ENCODE measurements around the gene PMP22. TPM values are rescaled to one million over a fixed set of nuclear protein-coding genes. Genes with fewer than 3 reads are reported as not detected.

Gene PMP22
- total RNA-seq, 2 experiments from 2014 or later, result not detected

DNA sequence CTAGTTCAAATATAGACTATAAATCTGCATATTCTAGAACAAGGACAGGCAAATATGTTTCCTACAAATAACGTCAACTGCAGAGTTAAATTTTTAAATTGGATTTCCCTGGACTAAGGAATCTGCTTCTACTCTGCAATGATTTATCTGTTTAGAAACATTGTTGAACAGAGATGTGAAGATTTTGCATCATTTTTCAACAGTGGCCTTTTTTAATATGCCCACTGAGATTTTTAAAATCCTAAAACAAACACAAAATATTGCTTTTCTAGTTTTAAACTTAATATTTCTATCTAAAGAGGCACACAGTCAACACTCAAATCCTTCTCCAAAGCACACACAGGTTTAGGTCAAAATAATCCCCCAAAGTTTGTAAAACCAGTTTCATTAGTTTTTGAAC, 23.7 kb upstream of the PMP22 start:
- Mint-ChIP-seq H3K4me3 (no peak overlapping the region), H3K27me3 (peaks cover 44% of the 10 kb centered on the region), H3K4me1 (no peaks in the 10 kb centered on the region), H3K9me3 (ENCODE audit: low read depth) (no peaks in the 10 kb centered on the region), H3K36me3 (no peaks in the 10 kb centered on the region), H3K27ac (no peak overlapping the region)
- CTCF ChIA-PET, result no interaction called here
- ATAC-seq (no peak), DNase-seq (no peak)

DNA sequence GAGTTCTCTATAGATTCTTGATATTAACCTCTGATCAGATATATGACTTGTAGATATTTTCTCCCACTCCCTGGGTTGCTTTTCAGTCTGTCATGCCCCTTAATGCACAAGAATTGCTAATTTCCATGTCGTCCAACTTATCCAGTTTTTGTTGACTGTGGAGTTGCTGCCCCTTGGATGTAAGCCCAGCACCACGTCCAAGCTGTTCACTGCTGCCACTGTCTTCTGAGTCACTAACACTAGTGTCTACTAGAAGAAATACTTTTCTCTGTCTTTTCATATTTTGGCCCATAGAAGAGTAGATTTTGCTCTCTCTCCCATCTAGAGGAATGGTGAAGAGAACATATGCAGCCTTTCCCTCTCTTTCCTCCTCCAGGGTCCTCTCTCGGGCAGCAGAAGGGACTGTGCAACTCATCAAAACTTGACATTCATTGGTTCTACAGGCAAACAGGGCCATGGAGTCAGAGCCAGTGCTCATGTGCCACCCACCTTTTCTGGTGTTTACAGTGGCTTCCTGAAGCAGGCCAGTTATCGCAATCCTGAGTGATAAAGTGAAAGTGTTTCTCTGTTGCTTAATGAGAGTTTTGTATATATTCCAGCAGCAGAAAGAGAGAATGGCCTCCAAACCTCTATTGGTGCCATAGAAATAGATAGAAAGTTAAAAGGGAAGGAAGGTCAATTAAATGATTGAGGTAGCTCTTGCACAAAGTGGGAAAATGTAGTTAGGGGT, 22.6 kb upstream of the PMP22 start:
- Mint-ChIP-seq H3K9me3 (ENCODE audit: low read depth) (peaks cover 1% of the 10 kb centered on the region), H3K4me1 (no peaks in the 10 kb centered on the region), H3K36me3 (no peaks in the 10 kb centered on the region), H3K27ac (no peak overlapping the region), H3K4me3 (no peak overlapping the region), H3K27me3 (peaks cover 47% of the 10 kb centered on the region)
- no peak for DNase-seq
- no peak for ATAC-seq
- CTCF ChIA-PET, result no interaction called here

DNA sequence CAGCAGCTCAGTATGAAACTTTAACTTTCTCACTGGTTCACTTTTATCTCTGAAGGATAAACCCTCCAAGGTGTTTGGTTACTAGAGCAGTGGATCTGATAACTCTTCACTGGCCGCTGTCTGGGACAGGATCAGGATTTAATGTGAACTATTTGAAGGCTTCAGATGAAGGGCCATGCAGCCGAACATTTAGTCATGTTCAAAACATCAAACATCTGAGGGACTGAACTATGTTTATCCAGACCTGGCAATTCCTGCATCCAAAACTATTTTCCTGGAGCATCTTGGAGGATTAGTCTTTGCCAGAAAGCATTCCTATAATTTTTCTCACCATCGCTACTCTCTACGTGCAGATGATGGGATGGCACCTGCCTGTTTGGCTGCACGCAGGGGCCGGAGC, 20.3 kb upstream of the PMP22 start:
- Mint-ChIP-seq H3K9me3 (ENCODE audit: low read depth) (peaks cover 3% of the 10 kb centered on the region), H3K27me3 (peaks cover 55% of the 10 kb centered on the region), H3K36me3 (no peaks in the 10 kb centered on the region), H3K4me1 (no peaks in the 10 kb centered on the region), H3K27ac (no peak overlapping the region), H3K4me3 (no peak overlapping the region)
- CTCF ChIA-PET, result no interaction called here
- DNase-seq, result no peak
- no peak for ATAC-seq

DNA sequence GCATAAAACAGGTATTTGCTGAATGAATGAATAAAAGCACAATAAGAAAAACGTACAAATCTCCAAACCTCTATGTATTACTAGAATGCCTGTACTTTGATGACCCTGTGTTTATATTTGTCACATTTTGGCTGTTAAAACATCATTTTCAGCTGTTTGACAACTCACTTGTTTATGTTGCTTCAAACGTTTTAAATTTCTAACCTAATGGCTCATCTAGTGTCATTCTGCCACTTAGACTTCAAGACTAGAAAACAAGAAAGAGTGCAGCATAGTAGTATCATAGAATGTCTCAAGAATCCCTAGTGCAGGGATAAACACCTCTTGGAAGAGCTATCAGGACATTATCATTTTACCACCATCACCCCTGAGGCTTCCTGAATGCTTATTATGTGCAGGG, 19.4 kb upstream of the PMP22 start:
- ATAC-seq (no peak), DNase-seq (no peak)
- H3K36me3 Mint-ChIP-seq, result no peaks in the 10 kb centered on the region
- CTCF ChIA-PET, result no interaction called here
- peaks cover 57% of the 10 kb centered on the region for H3K27me3 Mint-ChIP-seq
- H3K9me3 Mint-ChIP-seq (ENCODE audit: low read depth), result peaks cover 3% of the 10 kb centered on the region
- no peak overlapping the region for H3K27ac Mint-ChIP-seq
- no peak overlapping the region for H3K4me3 Mint-ChIP-seq
- H3K4me1 Mint-ChIP-seq, result no peaks in the 10 kb centered on the region

DNA sequence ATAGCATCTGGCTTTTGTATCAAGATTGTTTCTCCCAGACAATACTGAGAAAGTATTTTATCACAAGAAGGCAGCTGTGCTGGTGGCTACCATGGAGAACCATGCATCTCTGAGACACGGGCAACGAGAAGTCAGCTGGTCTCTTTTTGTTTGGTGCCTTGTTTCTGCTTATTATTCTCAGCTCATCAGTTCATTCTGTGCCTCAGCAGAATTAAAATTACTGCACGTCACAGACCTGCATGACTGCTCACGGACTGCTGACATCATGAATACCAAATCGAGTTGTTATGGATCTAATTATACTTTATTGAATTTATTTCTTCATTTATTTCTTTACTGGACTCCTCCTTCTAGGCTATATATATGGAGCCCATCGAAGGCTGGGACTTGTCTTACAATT, 19.0 kb upstream of the PMP22 start:
- no peaks in the 10 kb centered on the region for H3K36me3 Mint-ChIP-seq
- H3K4me1 Mint-ChIP-seq, result no peaks in the 10 kb centered on the region
- peaks cover 3% of the 10 kb centered on the region for H3K9me3 Mint-ChIP-seq (ENCODE audit: low read depth)
- CTCF ChIA-PET, result no interaction called here
- H3K4me3 Mint-ChIP-seq, result no peak overlapping the region
- no peak overlapping the region for H3K27ac Mint-ChIP-seq
- peaks cover 61% of the 10 kb centered on the region for H3K27me3 Mint-ChIP-seq
- DNase-seq (no peak), ATAC-seq (no peak)

DNA sequence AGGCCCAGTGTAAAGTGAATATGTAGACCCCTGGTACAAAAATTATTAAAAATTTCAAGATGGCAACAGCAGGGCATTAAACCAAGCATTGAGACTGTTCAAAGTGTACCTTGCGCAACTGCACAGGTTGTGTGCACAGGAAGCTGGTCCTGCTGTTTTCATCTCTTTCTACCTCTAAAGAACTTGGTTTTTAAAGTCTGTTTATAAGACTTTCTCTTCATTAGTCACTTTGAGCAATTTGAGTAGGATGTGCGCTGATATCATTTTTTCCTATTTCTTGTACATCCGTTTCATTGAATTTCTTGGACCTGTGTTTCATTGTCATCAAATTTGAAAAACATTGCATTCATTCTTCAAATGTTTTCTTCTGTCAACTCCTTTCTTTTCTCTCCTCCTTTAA, 16.8 kb upstream of the PMP22 start:
- Mint-ChIP-seq H3K27me3 (peaks cover 54% of the 10 kb centered on the region), H3K9me3 (ENCODE audit: low read depth) (peaks cover 3% of the 10 kb centered on the region), H3K27ac (no peak overlapping the region), H3K4me3 (no peak overlapping the region), H3K4me1 (no peaks in the 10 kb centered on the region), H3K36me3 (no peaks in the 10 kb centered on the region)
- DNase-seq (no peak), ATAC-seq (no peak)
- CTCF ChIA-PET, result no interaction called here

DNA sequence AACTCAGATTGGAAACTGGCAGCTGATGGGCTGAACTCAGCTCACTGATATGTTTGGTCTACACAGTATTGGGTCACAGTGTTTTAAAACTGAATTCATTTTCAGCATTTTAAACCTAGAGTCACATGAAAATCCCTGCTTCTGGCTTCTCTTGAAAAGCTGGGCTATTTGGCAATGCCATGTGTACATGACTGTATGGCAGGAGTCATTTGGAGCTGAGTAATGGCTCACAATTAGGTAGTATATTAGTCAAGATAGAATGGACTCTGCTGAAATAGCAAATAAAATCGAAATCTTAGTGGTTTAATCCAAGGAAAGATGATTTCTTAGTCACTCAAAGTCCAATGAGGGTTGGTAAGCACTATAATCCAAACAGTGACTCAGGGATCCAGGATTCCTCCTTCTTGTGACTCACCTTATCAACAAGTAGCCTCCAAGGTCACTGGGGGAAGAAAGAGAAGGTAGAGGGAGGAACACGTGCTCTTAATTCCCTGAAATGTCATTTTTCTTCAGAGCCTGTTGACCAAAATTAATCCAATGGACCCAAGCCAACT, 13.9 kb upstream of the PMP22 start:
- H3K27me3 Mint-ChIP-seq, result peaks cover 52% of the 10 kb centered on the region
- peaks cover 3% of the 10 kb centered on the region for H3K36me3 Mint-ChIP-seq
- H3K9me3 Mint-ChIP-seq (ENCODE audit: low read depth), result peaks cover 15% of the 10 kb centered on the region
- CTCF ChIA-PET, result no interaction called here
- no peak overlapping the region for H3K27ac Mint-ChIP-seq
- ATAC-seq, result no peak
- H3K4me1 Mint-ChIP-seq, result no peaks in the 10 kb centered on the region
- no peak overlapping the region for H3K4me3 Mint-ChIP-seq
- no peak for DNase-seq

DNA sequence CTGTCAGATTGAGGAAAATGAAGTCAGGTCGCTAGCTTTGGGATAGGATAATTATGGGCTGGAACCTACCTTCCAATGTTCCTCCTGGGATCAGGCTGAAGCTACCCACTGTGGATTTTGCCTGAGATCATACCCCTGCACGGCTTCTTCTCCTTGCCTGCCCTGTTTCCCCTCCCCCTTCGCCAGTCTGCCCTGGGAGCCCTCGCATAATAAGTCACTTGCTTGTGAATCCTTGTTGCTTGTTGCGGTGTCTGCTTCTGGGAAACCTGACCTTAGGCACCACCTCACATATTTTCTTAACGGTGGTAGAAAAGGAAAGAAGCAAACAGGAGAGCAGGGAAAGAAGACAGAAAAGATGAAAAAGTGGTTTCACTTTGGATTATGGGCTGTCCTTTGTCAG, 13.3 kb upstream of the PMP22 start:
- Mint-ChIP-seq H3K9me3 (ENCODE audit: low read depth) (peaks cover 15% of the 10 kb centered on the region), H3K4me1 (no peaks in the 10 kb centered on the region), H3K27me3 (peaks cover 52% of the 10 kb centered on the region), H3K36me3 (peaks cover 3% of the 10 kb centered on the region), H3K4me3 (no peak overlapping the region), H3K27ac (no peak overlapping the region)
- CTCF ChIA-PET, result no interaction called here
- ATAC-seq (no peak), DNase-seq (no peak)

DNA sequence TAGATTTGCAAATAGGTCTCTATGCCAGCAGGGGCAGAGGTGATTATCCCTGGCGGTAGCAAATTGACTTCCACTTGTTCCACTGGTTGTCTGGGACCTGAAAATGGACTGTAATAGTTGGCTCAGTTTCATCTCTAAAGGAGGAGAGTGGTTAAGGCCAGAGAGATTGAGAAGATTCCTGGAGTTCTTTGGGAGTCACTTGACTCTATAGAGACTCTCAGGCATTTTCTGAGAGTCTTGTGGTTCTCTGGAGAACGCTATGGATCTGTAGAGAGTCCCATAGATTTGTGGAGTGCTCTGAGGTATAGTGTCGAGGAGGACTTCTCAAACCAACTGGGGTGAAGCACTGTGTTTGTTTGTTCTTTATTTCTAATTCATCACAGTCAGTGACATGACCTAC, 8.9 kb upstream of the PMP22 start:
- H3K9me3 Mint-ChIP-seq (ENCODE audit: low read depth), result peaks cover 11% of the 10 kb centered on the region
- H3K4me3 Mint-ChIP-seq, result no peak overlapping the region
- ATAC-seq, result no peak
- CTCF ChIA-PET, result interaction anchor here (1.0 kb wide), 1 partner anchor 13 kb away, joined by 3 read pairs; no protein-coding TSS in a partner anchor
- peaks cover 3% of the 10 kb centered on the region for H3K36me3 Mint-ChIP-seq
- no peak overlapping the region for H3K27ac Mint-ChIP-seq
- no peak for DNase-seq
- peaks cover 33% of the 10 kb centered on the region for H3K27me3 Mint-ChIP-seq
- H3K4me1 Mint-ChIP-seq, result peaks cover 14% of the 10 kb centered on the region

DNA sequence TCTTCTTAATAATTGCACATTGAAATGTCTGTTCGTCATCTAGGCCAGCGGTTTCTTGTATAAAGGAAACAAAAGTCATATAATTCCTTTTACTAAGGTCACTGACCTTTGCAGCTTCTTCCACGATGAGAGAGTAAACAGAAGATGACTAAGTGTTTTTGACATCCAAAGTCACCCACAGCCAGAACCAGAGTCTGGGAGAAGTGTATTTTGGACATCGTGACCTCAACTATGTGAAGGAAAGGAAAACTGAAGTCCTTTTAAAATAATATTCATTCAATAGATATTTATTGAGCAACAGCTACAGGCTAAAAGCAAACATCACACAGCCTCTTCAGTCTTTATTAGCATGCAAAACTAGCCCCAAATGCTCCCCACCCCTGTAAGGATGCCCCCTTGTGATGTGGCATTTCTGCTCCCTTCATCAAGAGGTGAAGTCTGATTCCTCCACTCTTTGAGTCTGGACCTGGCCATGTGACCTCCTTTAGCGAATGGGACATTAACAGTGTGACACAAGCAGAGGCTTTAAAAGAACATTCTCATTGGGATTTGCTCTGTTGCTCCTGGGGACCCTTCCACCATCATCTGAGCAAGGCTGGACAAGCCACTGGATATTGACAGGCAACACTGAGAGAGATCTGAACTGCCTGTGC, 8.1 kb upstream of the PMP22 start:
- CTCF ChIA-PET, result interaction anchor here (1.1 to 1.3 kb wide), 2 partner anchors 10 to 15 kb away, joined by 3 read pairs; no protein-coding TSS in a partner anchor
- no peak for ATAC-seq
- Mint-ChIP-seq H3K9me3 (ENCODE audit: low read depth) (peaks cover 11% of the 10 kb centered on the region), H3K27ac (no peak overlapping the region), H3K4me3 (no peak overlapping the region), H3K27me3 (peaks cover 27% of the 10 kb centered on the region), H3K4me1 (peaks cover 14% of the 10 kb centered on the region), H3K36me3 (peaks cover 3% of the 10 kb centered on the region)
- no peak for DNase-seq

DNA sequence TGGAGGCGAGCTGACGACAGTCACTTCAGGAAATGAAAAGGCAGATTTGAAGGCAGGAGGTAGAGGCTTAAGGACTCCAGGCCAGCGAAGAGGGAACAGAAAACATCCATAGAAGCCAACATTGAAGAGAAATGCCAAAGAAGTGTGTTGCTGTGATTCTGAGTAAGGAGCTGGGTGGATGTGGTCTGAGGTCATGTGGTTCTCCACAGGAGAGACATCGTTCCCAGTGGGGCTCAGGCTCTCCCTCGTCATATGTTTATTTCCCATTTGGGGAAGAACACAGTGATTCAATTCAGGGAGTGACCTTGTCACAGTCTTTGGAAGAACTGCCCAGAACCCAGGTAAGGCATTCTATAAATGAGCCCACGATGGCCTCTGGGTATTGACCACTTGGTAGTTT, 6.6 kb upstream of the PMP22 start:
- Mint-ChIP-seq H3K4me1 (peaks cover 14% of the 10 kb centered on the region), H3K9me3 (ENCODE audit: low read depth) (peaks cover 11% of the 10 kb centered on the region), H3K27ac (no peak overlapping the region), H3K27me3 (peaks cover 41% of the 10 kb centered on the region), H3K4me3 (no peak overlapping the region), H3K36me3 (peaks cover 3% of the 10 kb centered on the region)
- DNase-seq, result no peak
- no peak for ATAC-seq
- CTCF ChIA-PET, result interaction anchor here (1.3 kb wide), 1 partner anchor 14 kb away, joined by 3 read pairs; no protein-coding TSS in a partner anchor

DNA sequence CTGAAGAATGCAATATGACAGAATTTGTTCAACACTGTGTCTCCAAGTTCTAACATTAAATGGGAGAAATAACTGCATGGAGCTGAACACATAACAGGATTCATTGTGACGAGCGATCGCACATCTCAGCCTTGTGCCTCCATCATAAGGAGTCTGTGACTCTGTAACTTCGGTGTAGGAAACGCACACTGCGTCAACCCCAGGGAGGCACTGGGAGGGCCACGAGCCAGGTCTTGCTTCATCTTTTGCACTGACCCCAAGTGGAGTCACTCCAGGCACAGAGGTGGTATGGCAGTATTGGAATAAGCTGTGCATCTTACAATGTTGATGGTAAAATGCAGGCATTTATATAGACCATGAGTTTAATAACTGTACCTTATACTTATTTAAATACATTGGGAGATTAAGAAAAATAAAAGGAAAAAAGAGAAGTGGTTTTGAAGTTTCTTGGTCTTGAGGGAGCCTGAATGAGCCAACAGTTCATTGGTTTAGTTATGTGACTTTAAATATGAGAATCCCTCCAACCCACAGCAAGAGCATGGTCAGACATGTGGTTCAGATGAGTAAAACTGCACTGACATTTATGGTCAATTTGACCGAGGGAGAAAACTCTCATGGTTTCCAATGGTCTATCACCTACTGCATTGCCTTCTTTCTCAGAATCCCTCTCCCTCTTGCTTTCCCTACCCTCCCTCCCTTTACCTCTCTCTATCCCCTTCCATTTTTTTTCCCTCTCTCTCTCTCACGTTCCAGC, 5.7 kb upstream of the PMP22 start:
- peaks cover 8% of the 10 kb centered on the region for H3K9me3 Mint-ChIP-seq (ENCODE audit: low read depth)
- CTCF ChIA-PET, result interaction anchor here (1.0 kb wide), 1 partner anchor 12 kb away, joined by 4 read pairs; no protein-coding TSS in a partner anchor
- ATAC-seq, result no peak

DNA sequence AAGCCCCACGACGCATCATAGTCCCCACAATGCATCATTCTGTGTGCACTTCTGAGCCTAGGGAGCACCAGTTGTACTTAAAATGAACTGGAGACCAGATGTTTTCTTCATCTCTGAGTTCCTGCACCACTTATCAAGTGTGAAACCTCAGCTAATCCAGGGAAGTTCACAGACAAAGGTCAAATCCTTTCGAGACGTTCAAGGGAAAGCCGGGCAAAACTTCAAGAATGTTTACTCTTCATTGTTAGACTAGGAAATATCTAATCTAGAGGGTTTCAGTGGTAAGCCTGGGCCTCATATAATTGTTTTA, 4.6 kb upstream of the PMP22 start:
- Mint-ChIP-seq H3K36me3 (no peaks in the 10 kb centered on the region), H3K4me1 (peaks cover 14% of the 10 kb centered on the region), H3K27ac (no peak overlapping the region), H3K27me3 (peaks cover 51% of the 10 kb centered on the region), H3K9me3 (ENCODE audit: low read depth) (peaks cover 1% of the 10 kb centered on the region), H3K4me3 (no peak overlapping the region)
- DNase-seq (no peak), ATAC-seq (no peak)
- CTCF ChIA-PET, result no interaction called here

More for the DNA sequence above, 5.7 kb upstream of the PMP22 start:
- Mint-ChIP-seq H3K4me1 (peaks cover 14% of the 10 kb centered on the region), H3K4me3 (no peak overlapping the region), H3K36me3 (no peaks in the 10 kb centered on the region), H3K27ac (no peak overlapping the region), H3K27me3 (peaks cover 43% of the 10 kb centered on the region)
- DNase-seq, result no peak

Measured in activated CD8-positive, alpha-beta memory T cell treated with anti-CD3 and anti-CD28 coated beads, Interleukin-2, amount 10 ng/mL, durations not matched to agents 7 days and 5 days (primary cell).